IMR-90 (cell line): Measurements from ENCODE around the gene ZBTB45. TPM values are rescaled to one million over a fixed set of nuclear protein-coding genes. Genes with fewer than 3 reads are reported as not detected.

Experiments used
- ATAC-seq: fragments of 200-7000 bp; cut with Tn5 transposase; 2 replicates; pipeline ENCODE4 v1.9.1; 2020; ENCODE audit warnings: low read depth, mild to moderate bottlenecking, moderate library complexity
- BruUV-seq: library from RNA; stranded (reverse); fragments of 400-500 nt; replicated peaks from 2 replicates; lab custom pipeline; 2021; lab: Mats Ljungman, UMichigan
- CTCF ChIA-PET: fragments of 300-600 bp; formaldehyde crosslinking; extraction: SDS; loops from one replicate; lab custom pipeline; 2021; ENCODE audit warnings: antibody characterized with exemption; lab: Yijun Ruan, JAX
- POLR2A ChIA-PET: fragments of 300-600 bp; sonication (Branson Sonifier 250); formaldehyde crosslinking; loops from one replicate; lab custom pipeline; 2022; ENCODE audit warnings: antibody characterized with exemption; ENCODE audit not compliant: unreplicated experiment; lab: Charles Lee
- DNase-seq: peaks from one replicate; pipeline ENCODE4 v3.0.0; 2013
- H2AFZ ChIP-seq: replicated peaks from 2 replicates; pipeline ENCODE3; 2013; ENCODE audit warnings: low read length, mild to moderate bottlenecking; ENCODE audit not compliant: poor library complexity
- H2AK5ac ChIP-seq: 2 replicates; pipeline ENCODE4 v1.6.1; 2013; ENCODE audit warnings: low read depth, low read length, inconsistent platforms
- H2AK9ac ChIP-seq: replicated peaks from 2 replicates; pipeline ENCODE3; 2013; ENCODE audit warnings: mild to moderate bottlenecking, low read depth, low read length, moderate library complexity; ENCODE audit not compliant: poor library complexity
- H2BK120ac ChIP-seq: 2 replicates; pipeline ENCODE4 v1.6.1; 2013; ENCODE audit warnings: low read depth, low read length, inconsistent platforms
- H2BK15ac ChIP-seq: 3 replicates; pipeline ENCODE4 v1.6.1; 2013; ENCODE audit warnings: low read depth, low read length, inconsistent platforms
- H2BK20ac ChIP-seq: 2 replicates; pipeline ENCODE4 v1.6.1; 2013; ENCODE audit warnings: low read depth, mild to moderate bottlenecking, inconsistent platforms, low read length, moderate library complexity
- H2BK5ac ChIP-seq: 2 replicates; pipeline ENCODE4 v1.6.1; 2013; ENCODE audit warnings: mild to moderate bottlenecking, low read depth, low read length, inconsistent platforms; ENCODE audit not compliant: poor library complexity, severe bottlenecking
- H3K14ac ChIP-seq: replicated peaks from 2 replicates; pipeline ENCODE4 v1.6.1; 2013; ENCODE audit warnings: low read depth, low read length, inconsistent platforms
- H3K18ac ChIP-seq: 2 replicates; pipeline ENCODE4 v1.6.1; 2013; ENCODE audit warnings: low read depth, low read length, control low read depth
- H3K23ac ChIP-seq: 2 replicates; pipeline ENCODE4 v1.6.1; 2013; ENCODE audit warnings: low read depth, low read length, inconsistent platforms
- H3K27ac ChIP-seq: 2 replicates; pipeline ENCODE4 v1.5.1; 2013; ENCODE audit warnings: mild to moderate bottlenecking, control low read depth, low read length; ENCODE audit not compliant: insufficient read depth
- H3K27me3 ChIP-seq: 2 replicates; pipeline ENCODE4 v1.6.1; 2013; ENCODE audit warnings: low read length; ENCODE audit not compliant: control insufficient read depth, insufficient read depth
- H3K36me3 ChIP-seq: 2 replicates; pipeline ENCODE4 v1.6.1; 2013; ENCODE audit warnings: low read length, mixed read lengths; ENCODE audit not compliant: control insufficient read depth, insufficient read depth
- H3K4ac ChIP-seq: 2 replicates; pipeline ENCODE4 v1.6.1; 2013; ENCODE audit warnings: low read depth, low read length, inconsistent platforms
- H3K4me1 ChIP-seq: 2 replicates; pipeline ENCODE4 v1.6.1; 2013; ENCODE audit warnings: low read length, mixed read lengths; ENCODE audit not compliant: control insufficient read depth, insufficient read depth
- H3K4me2 ChIP-seq: 2 replicates; pipeline ENCODE4 v1.6.1; 2013; ENCODE audit warnings: low read depth, mild to moderate bottlenecking, control low read depth, low read length, moderate library complexity
- H3K4me3 ChIP-seq: 2 replicates; pipeline ENCODE4 v1.5.1; 2013; ENCODE audit warnings: low read depth, mild to moderate bottlenecking, control low read depth, low read length, moderate library complexity; ENCODE audit not compliant: insufficient read depth
- H3K56ac ChIP-seq: 2 replicates; pipeline ENCODE4 v1.6.1; 2013; ENCODE audit warnings: low read length, inconsistent platforms; ENCODE audit not compliant: insufficient read depth; ENCODE audit errors: extremely low read depth
- H3K79me1 ChIP-seq, 2 experiments: 2 replicates each; pipeline ENCODE4 v1.6.1; 2013; ENCODE audit warnings: low read length in 2 of 2, inconsistent platforms in 1 of 2, low read depth in 1 of 2
- H3K9ac ChIP-seq: 2 replicates; pipeline ENCODE4 v1.6.1; 2013; ENCODE audit warnings: low read depth, low read length, control low read depth
- H3K9me1 ChIP-seq: 2 replicates; pipeline ENCODE4 v1.6.1; 2013; ENCODE audit warnings: low read length, inconsistent platforms; ENCODE audit not compliant: insufficient read depth
- H3K9me3 ChIP-seq: 2 replicates; pipeline ENCODE4 v1.6.1; 2013; ENCODE audit warnings: low read length; ENCODE audit not compliant: control insufficient read depth, insufficient read depth
- H4K20me1 ChIP-seq: 2 replicates; pipeline ENCODE4 v1.6.1; 2013; ENCODE audit warnings: low read length, inconsistent platforms; ENCODE audit not compliant: insufficient read depth
- H4K5ac ChIP-seq: 2 replicates; pipeline ENCODE4 v1.6.1; 2013; ENCODE audit warnings: mild to moderate bottlenecking, low read depth, low read length, control low read depth
- H4K8ac ChIP-seq, 2 experiments: 2 replicates each; pipeline ENCODE4 v1.6.1; 2013; ENCODE audit warnings: low read depth in 2 of 2, low read length in 2 of 2, control low read depth in 1 of 2, inconsistent platforms in 1 of 2
- H4K91ac ChIP-seq: 2 replicates; pipeline ENCODE4 v1.6.1; 2013; ENCODE audit warnings: low read depth, low read length, inconsistent platforms; ENCODE audit not compliant: insufficient read depth
- BHLHE40 ChIP-seq: fragments of 150-350 bp; IDR thresholded peaks from 2 replicates; pipeline ENCODE4 v1.6.1; 2016; ENCODE audit warnings: mild to moderate bottlenecking, low read depth, low read length
- CEBPB ChIP-seq: IDR thresholded peaks from 2 replicates; pipeline ENCODE4 v1.6.1; 2012; ENCODE audit warnings: low read depth, low read length, improper control_type of control experiment
- CHD1 ChIP-seq: IDR thresholded peaks from 2 replicates; pipeline ENCODE4 v1.6.1; 2012; ENCODE audit warnings: low read depth, low read length, improper control_type of control experiment
- CTCF ChIP-seq: conservative IDR thresholded peaks from 2 replicates; pipeline ENCODE4 v1.5.1; 2012; ENCODE audit warnings: mild to moderate bottlenecking, low read depth, low read length, improper control_type of control experiment
- FOS ChIP-seq: fragments of 150-350 bp; IDR thresholded peaks from 2 replicates; pipeline ENCODE4 v1.6.1; 2016; ENCODE audit warnings: low read depth, low read length
- MAFK ChIP-seq: IDR thresholded peaks from 2 replicates; pipeline ENCODE4 v1.6.1; 2012; ENCODE audit warnings: low read depth, low read length, improper control_type of control experiment
- MAZ ChIP-seq: IDR thresholded peaks from 2 replicates; pipeline ENCODE4 v1.6.1; 2012; ENCODE audit warnings: low read depth, mild to moderate bottlenecking, low read length, improper control_type of control experiment, moderate library complexity, borderline replicate concordance
- MXI1 ChIP-seq: IDR thresholded peaks from 2 replicates; pipeline ENCODE4 v1.6.1; 2012; ENCODE audit warnings: low read depth, mild to moderate bottlenecking, low read length, moderate library complexity, borderline replicate concordance
- NFE2L2 ChIP-seq: fragments of 150-350 bp; IDR thresholded peaks from 2 replicates; pipeline ENCODE4 v1.6.1; 2016; ENCODE audit warnings: low read depth, mild to moderate bottlenecking, low read length
- POLR2A ChIP-seq: IDR thresholded peaks from 2 replicates; pipeline ENCODE4 v1.6.1; 2012; ENCODE audit warnings: mild to moderate bottlenecking, low read depth, low read length
- RAD21 ChIP-seq: IDR thresholded peaks from 2 replicates; pipeline ENCODE4 v1.6.1; 2012; ENCODE audit warnings: low read length, improper control_type of control experiment
- RCOR1 ChIP-seq: IDR thresholded peaks from 2 replicates; pipeline ENCODE4 v1.6.1; 2012; ENCODE audit warnings: mild to moderate bottlenecking, low read length, improper control_type of control experiment; ENCODE audit not compliant: insufficient replicate concordance
- RFX5 ChIP-seq: IDR thresholded peaks from 2 replicates; pipeline ENCODE4 v1.8.0; 2012; ENCODE audit warnings: low read depth, mild to moderate bottlenecking, low read length, moderate library complexity
- SMC3 ChIP-seq: fragments of 150-350 bp; IDR thresholded peaks from 2 replicates; pipeline ENCODE4 v1.6.1; 2016; ENCODE audit warnings: low read depth, mild to moderate bottlenecking, antibody characterized with exemption, low read length, moderate library complexity
- USF2 ChIP-seq: fragments of 150-350 bp; IDR thresholded peaks from 2 replicates; pipeline ENCODE4 v1.6.1; 2017; ENCODE audit warnings: mild to moderate bottlenecking, antibody characterized with exemption, low read length, low read depth
- WGBS, 2 experiments: methylation state at CpG; one replicate each; pipeline versions ENCODE4 v1.1.5 to v1.1.7; 2013; ENCODE audit warnings: missing lambda C conversion rate in 2 of 2; ENCODE audit not compliant: insufficient read length in 1 of 2; ENCODE audit errors: extremely low coverage in 2 of 2; 5-methylcytosine and 5-hydroxymethylcytosine counted together
- dilution Hi-C: fragments of 300-500 bp; cut with HindIII; formaldehyde crosslinking; loops from one replicate; pipeline ENCODE4 v1.14.3; 2018; ENCODE audit warnings: low sequenced_read_pairs; ENCODE audit not compliant: unreplicated experiment
- in situ Hi-C: fragments of 300-500 bp; cut with MboI; formaldehyde crosslinking; loops from 3 replicates; pipeline ENCODE4 v1.14.3; 2019; ENCODE audit warnings: low sequenced_read_pairs, inconsistent platforms, mixed read lengths
- intact Hi-C: fragments of 100-400 bp; cut with micrococcal nuclease; formaldehyde crosslinking; loops from 2 replicates; pipeline ENCODE4 v1.10.0; 2022
- polyA plus RNA-seq, 3 experiments: library from polyadenylated mRNA; depleted of rRNA; stranded (reverse); fragments of >200 nt; gene quantifications; 2 replicates each; pipeline ENCODE4 v1.2.3, GENCODE V29; 2012; ENCODE audit warnings: low replicate concordance in 1 of 3
- total RNA-seq: library from RNA; depleted of rRNA; stranded (reverse); fragments of >200 nt; gene quantifications from 2 replicates; pipeline ENCODE4 v1.2.3, GENCODE V29; 2012

Gene ZBTB45
- total and polyA plus RNA-seq, 2 of the 4 experiments (the other 2 are of a cell fraction): 1.4 to 9.7 TPM

- Histone ChIP-seq H2BK20ac (no peak overlapping the region), H3K27ac (no peak overlapping the region), H3K9ac (no peak overlapping the region), H2BK15ac (no peak overlapping the region), H3K18ac (no peak overlapping the region), H3K14ac (no peak overlapping the region), H3K79me1 (no peaks in the 10 kb centered on the region), H4K91ac (no peak overlapping the region), H2BK120ac (no peak overlapping the region), H3K4me3 (no peak overlapping the region), H3K36me3 (no peaks in the 10 kb centered on the region), H3K4me1 (no peaks in the 10 kb centered on the region), H3K23ac (no peak overlapping the region), H3K56ac (no peak overlapping the region), H3K4me2 (no peak overlapping the region), H4K20me1 (no peaks in the 10 kb centered on the region), H2AFZ (peak overlapping the region; percentile 11), H3K9me3 (no peaks in the 10 kb centered on the region), H3K27me3 (peaks cover 43% of the 10 kb centered on the region), H2BK5ac (no peak overlapping the region), H4K5ac (no peak overlapping the region), H3K9me1 (0 out of 2 replicates have a peak, but pooled peaks cover 2% of the 10 kb centered on the region), H4K8ac (no peak overlapping the region), H2AK9ac (peak overlapping the region; percentile 28), H2AK5ac (no peak overlapping the region), H3K4ac (no peak overlapping the region)
- WGBS, 2 experiments: no CpG with 5 or more reads among the region's 8 CpGs
- POLR2A ChIA-PET: no interaction called here
- intact Hi-C loops: no loop called here
- TF ChIP-seq CTCF (no peak), MAFK (no peak), BHLHE40 (no peak), SMC3 (no peak), FOS (no peak), CEBPB (no peak), RFX5 (no peak), POLR2A (no peak), MXI1 (no peak), MAZ (no peak), RCOR1 (no peak), USF2 (no peak), CHD1 (no peak), NFE2L2 (no peak), RAD21 (no peak)
- in situ Hi-C loops: no loop called here
- no TSS peak for BruUV-seq
- DNase-seq (no peak), ATAC-seq (no peak)
- CTCF ChIA-PET: no interaction called here
- dilution Hi-C loops: no loop called here
Observed at GRCh38 chr19:58536852-58537798, 17.5 kb upstream of the ZBTB45 start.
